GM12864 (cell line): Measurements from ENCODE around the gene MEF2D.

ENCODE experiments used
- DNase-seq: peaks from one replicate; pipeline ENCODE4 v3.0.0-alpha.2; 2011; ENCODE audit warnings: low read depth
- H3K4me3 ChIP-seq: 2 replicates; pipeline ENCODE4 v1.5.1; 2011; ENCODE audit warnings: mild to moderate bottlenecking, low read depth, low read length, control low read depth
- TF ChIP-seq, protein P1 (sequence below): IDR thresholded peaks from 2 replicates; pipeline ENCODE4 v1.5.1; 2011; ENCODE audit warnings: low read depth, mild to moderate bottlenecking, moderate library complexity, low read length, control low read depth, inconsistent platforms; ENCODE audit errors: missing control alignments

The MEF2D gene

GRCh38 chr1:156508205-156508954 lies 7.8 kb upstream of the MEF2D start:
- no peak for DNase-seq
- H3K4me3 ChIP-seq, result peak overlapping the region; percentile 55
- TF ChIP-seq, protein P1, sequence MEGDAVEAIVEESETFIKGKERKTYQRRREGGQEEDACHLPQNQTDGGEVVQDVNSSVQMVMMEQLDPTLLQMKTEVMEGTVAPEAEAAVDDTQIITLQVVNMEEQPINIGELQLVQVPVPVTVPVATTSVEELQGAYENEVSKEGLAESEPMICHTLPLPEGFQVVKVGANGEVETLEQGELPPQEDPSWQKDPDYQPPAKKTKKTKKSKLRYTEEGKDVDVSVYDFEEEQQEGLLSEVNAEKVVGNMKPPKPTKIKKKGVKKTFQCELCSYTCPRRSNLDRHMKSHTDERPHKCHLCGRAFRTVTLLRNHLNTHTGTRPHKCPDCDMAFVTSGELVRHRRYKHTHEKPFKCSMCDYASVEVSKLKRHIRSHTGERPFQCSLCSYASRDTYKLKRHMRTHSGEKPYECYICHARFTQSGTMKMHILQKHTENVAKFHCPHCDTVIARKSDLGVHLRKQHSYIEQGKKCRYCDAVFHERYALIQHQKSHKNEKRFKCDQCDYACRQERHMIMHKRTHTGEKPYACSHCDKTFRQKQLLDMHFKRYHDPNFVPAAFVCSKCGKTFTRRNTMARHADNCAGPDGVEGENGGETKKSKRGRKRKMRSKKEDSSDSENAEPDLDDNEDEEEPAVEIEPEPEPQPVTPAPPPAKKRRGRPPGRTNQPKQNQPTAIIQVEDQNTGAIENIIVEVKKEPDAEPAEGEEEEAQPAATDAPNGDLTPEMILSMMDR, result no peak

GRCh38 chr1:156506450-156506849 lies 5.9 kb upstream of the MEF2D start:
- H3K4me3 ChIP-seq, result no peak overlapping the region; the same call in 1 of the 2 replicates
- no peak for DNase-seq
- TF ChIP-seq, protein P1, result no peak

DNA sequence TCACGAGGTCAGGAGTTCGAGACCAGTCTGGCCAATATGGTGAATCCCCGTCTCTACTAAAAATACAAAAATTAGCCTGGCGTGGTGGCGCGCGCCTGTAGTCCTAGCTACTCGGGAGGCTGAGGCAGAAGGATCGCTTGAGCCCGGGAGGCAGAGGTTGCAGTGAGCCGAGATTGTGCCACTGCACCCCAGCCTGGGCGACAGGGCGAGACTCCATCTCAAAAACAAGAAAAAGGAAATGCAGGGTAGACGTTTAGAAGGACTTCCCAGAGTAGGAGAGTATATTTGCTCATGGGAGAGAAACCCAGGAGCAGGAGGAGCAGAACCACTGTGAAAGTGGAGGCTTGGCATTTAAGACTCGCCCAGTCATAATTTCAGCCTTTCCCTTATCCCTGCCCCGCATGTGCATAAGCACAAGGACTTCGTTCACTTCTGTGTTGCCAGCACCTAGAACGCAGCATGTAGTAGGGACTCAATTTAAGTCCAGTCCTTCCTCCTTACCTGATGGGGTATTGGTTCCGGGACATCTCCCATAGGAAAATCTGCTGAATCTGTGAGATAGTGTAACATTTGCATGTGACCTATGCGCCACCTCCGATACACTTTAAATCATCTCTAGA lies 5.2 kb upstream of the MEF2D start:
- DNase-seq, result no peak
- TF ChIP-seq, protein P1, result no peak
- peak overlapping the region; percentile 50 for H3K4me3 ChIP-seq

DNA sequence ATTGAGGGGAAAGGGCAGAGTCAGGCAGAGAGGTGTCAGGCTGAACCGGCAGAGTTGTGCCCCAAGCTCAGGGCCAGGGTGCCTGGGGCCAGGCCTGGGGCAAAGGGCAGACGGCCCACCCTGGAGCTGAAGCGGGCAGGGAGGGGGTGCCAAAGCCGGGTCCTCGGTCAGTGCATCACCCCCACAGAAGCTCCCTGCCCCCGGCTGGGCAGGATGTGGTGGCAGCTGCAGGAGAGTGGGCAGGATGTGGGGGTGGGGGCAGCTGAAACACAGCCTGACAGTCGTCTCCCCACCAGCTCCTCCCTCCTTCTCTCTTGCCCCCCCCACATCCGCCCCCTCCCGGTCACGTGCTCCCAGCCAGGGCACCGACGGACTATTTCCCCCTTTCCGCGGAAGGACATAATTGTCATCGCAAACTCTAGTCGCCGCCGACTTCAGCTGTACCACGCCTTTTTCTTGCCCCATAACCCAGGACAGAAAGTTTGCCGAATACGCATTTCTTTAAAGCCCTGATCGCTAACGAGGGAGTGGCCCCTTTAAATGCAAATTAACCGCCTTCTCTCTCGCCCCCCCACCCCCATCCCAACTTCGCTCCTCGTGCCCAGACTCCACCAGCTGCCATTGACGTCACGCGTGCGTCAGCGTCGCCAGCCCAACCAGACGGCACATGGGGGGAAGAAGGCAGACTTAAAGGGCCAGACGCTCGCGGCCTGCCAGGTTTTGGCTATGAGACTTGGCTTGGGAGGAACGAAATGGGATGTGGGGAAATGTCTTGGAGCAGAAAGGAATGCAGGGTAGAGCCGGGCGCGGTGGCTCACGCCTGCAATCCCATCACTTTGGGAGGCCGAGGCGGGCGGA lies 4.5 kb upstream of the MEF2D start:
- peak; percentile 97 for DNase-seq
- H3K4me3 ChIP-seq, result peak overlapping the region; percentile 50
- TF ChIP-seq, protein P1, result no peak

- no peak for DNase-seq
- TF ChIP-seq, protein P1, result no peak
Observed at GRCh38 chr1:156504438-156504813, 3.9 kb upstream of the MEF2D start.

DNA sequence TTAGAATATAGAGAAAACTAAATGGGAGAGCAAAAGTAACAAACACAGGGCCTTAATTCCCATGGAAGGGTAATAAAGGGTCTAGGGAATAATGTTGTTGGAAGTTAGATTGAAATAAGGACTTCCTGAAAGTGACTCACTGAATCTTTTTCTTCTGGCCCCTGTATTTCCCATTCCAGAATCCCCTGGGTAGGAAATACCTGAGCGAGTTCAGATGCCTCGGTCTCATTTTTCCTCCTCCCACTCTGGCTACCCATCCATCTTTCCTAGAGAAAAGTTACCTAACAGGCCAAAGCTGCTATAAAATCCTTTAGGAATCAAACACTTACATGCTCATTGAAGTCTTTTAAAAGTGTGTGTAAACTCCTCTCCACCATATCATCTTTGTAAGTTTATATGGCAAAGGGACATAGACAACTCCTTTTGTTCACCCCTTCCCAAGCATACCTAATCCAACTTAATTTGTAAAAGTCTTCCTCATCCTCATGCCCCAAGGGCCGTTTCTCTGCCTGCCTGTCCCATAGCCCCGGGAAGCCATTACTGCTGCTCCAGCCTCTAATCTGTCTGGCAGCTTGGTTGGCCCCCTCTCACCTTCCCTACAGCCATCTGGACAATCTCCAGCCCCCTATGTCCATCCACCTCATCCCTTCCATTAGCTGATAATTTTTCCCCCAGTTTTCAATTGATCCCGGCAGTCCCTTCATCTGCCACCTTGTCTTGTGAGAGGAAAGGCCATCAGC lies 3.3 kb upstream of the MEF2D start:
- H3K4me3 ChIP-seq, result no peak overlapping the region; the same call in 1 of the 2 replicates
- TF ChIP-seq, protein P1, result no peak
- DNase-seq, result no peak

More at GRCh38 chr1:156504438-156504813, 3.9 kb upstream of the MEF2D start:
- H3K4me3 ChIP-seq, result peak overlapping the region; percentile 50
